Stimulated activated CD4-positive, alpha-beta T cell treated with anti-CD3 and anti-CD28 coated beads, Interleukin-4, amount 100 ng/mL, for 24 hours (primary cell): Measurements from ENCODE around the gene ATXN3.
"Not testable (repeated sequence)": the region's sequence is repeated elsewhere in the genome, so short reads cannot be mapped to it uniquely, and the experiment has no call there.

Experiments used
- DNase-seq: peaks from one replicate; pipeline ENCODE4 v3.0.0-alpha.2; 2020

ATXN3 gene

GRCh38 chr14:92058006-92058917, 48.1 kb downstream of the ATXN3 start:
- DNase-seq, result no peak

GRCh38 chr14:92049781-92050180, 56.6 kb downstream of the ATXN3 start:
- DNase-seq, result no peak

GRCh38 chr14:92049221-92049620, 57.2 kb downstream of the ATXN3 start:
- DNase-seq, result not testable (repeated sequence)

GRCh38 chr14:92045904-92046303, 60.5 kb downstream of the ATXN3 start:
- not testable (repeated sequence) for DNase-seq

- DNase-seq, result not testable (repeated sequence)
Observed at GRCh38 chr14:92041766-92042165, 64.6 kb downstream of the ATXN3 start.

GRCh38 chr14:92041203-92041602, 65.2 kb downstream of the ATXN3 start:
- no peak for DNase-seq

GRCh38 chr14:92040431-92041051, 65.8 kb downstream of the ATXN3 start:
- peak; percentile 9 for DNase-seq

GRCh38 chr14:92039719-92040430, 66.5 kb downstream of the ATXN3 start, which contains the start of gene TRIP11:
Gene TRIP11 (minus strand): TSS chr14:92040059. CDS start chr14:92039685, 374 bp downstream.
- peak; percentile 95 for DNase-seq

GRCh38 chr14:92039063-92039718, 67.2 kb downstream of the ATXN3 start:
- DNase-seq, result peak; percentile 38

GRCh38 chr14:92037989-92038388, 68.4 kb downstream of the ATXN3 start:
- no peak for DNase-seq

GRCh38 chr14:92035890-92036289, 70.5 kb downstream of the ATXN3 start:
- no peak for DNase-seq

- no peak for DNase-seq
Observed at GRCh38 chr14:92033906-92034687, 72.3 kb downstream of the ATXN3 start.

- DNase-seq, result no peak
Observed at GRCh38 chr14:92033433-92033832, 72.9 kb downstream of the ATXN3 start.

- DNase-seq, result no peak
Observed at GRCh38 chr14:92026548-92027190, 79.7 kb downstream of the ATXN3 start.

GRCh38 chr14:92022036-92022435, 84.3 kb downstream of the ATXN3 start:
- DNase-seq, result no peak

GRCh38 chr14:92021523-92021922, 84.9 kb downstream of the ATXN3 start:
- DNase-seq, result no peak

GRCh38 chr14:92014040-92014439, 92.3 kb downstream of the ATXN3 start:
- DNase-seq, result no peak

GRCh38 chr14:92012121-92012748, 94.1 kb downstream of the ATXN3 start:
- DNase-seq, result no peak

- no peak for DNase-seq
Observed at GRCh38 chr14:92010644-92011043, 95.7 kb downstream of the ATXN3 start.

GRCh38 chr14:92009604-92010003, 96.8 kb downstream of the ATXN3 start:
- no peak for DNase-seq
